Endothelial cell of umbilical vein (primary cell): ENCODE measurements around the gene HCFC1. TPM values are rescaled to one million over a fixed set of nuclear protein-coding genes. Genes with fewer than 3 reads are reported as not detected.

Source experiments
- BruUV-seq: library from RNA; stranded (reverse); fragments of 400-500 nt; replicated peaks from 2 replicates; lab custom pipeline; 2021; lab: Mats Ljungman, UMichigan
- CTCF ChIA-PET: fragments of 300-600, 350-600 bp; sonication (Branson Sonifier 250); formaldehyde crosslinking; loops from one replicate; lab custom pipeline; 2021; ENCODE audit warnings: antibody characterized with exemption, inconsistent platforms; lab: Charles Lee
- POLR2A ChIA-PET: fragments of 300-600, 350-600 bp; sonication (Branson Sonifier 250); formaldehyde crosslinking; loops from one replicate; lab custom pipeline; 2021; ENCODE audit warnings: antibody characterized with exemption, inconsistent platforms; lab: Charles Lee
- DNase-seq: peaks from one replicate; pipeline ENCODE4 v3.0.0-alpha.2; 2011; ENCODE audit warnings: low read depth, low spot score
- FAIRE-seq: peaks from 2 replicates; lab custom pipeline; 2011; peaks lifted over from hg19 to GRCh38; lab: Jason Lieb, UNC
- H2AFZ ChIP-seq: 2 replicates; pipeline ENCODE4 v1.6.0; 2012; ENCODE audit warnings: low read depth, low read length, control low read depth, inconsistent platforms
- H3K27ac ChIP-seq: 2 replicates; pipeline ENCODE4 v1.5.1; 2011; ENCODE audit warnings: low read depth, mild to moderate bottlenecking, control low read depth, low read length, moderate library complexity; ENCODE audit not compliant: insufficient read depth
- H3K27me3 ChIP-seq, 2 experiments: 2 replicates each; pipeline versions ENCODE4 v1.6.0 to v1.6.1; 2011; ENCODE audit warnings: low read length in 2 of 2, mixed read lengths in 1 of 2; ENCODE audit not compliant: control insufficient read depth in 2 of 2, insufficient read depth in 2 of 2
- H3K36me3 ChIP-seq, 2 experiments: 2 replicates in 1 of 2; 3 replicates in 1 of 2; pipeline ENCODE4 v1.5.1; 2011; ENCODE audit warnings: low read length in 2 of 2, mild to moderate bottlenecking in 1 of 2, moderate library complexity in 1 of 2; ENCODE audit not compliant: control insufficient read depth in 2 of 2, insufficient read depth in 2 of 2; ENCODE audit errors: extremely low read depth in 1 of 2
- H3K4me1 ChIP-seq: 3 replicates; pipeline ENCODE4 v1.5.1; 2011; ENCODE audit warnings: mild to moderate bottlenecking, low read length; ENCODE audit not compliant: control insufficient read depth, insufficient read depth; ENCODE audit errors: extremely low read depth
- H3K4me2 ChIP-seq: 2 replicates; pipeline ENCODE4 v1.6.1; 2011; ENCODE audit warnings: low read length, control low read depth, mixed read lengths; ENCODE audit not compliant: insufficient read depth
- H3K4me3 ChIP-seq, 3 experiments: fragments of 200-600 bp in 1 of 3; sonication (generic), shearing (Covaris generic) in 1 of 3; replicated peaks in 1 of 3; 2 replicates each; pipeline ENCODE4 v1.5.1; 2011 to 2016; ENCODE audit warnings: control low read depth in 3 of 3, low read length in 3 of 3, mild to moderate bottlenecking in 2 of 3, inconsistent platforms in 1 of 3, low read depth in 1 of 3, moderate library complexity in 1 of 3; ENCODE audit not compliant: insufficient read depth in 1 of 3
- H3K79me2 ChIP-seq: 2 replicates; pipeline ENCODE4 v1.6.0; 2012; ENCODE audit warnings: low read length, inconsistent platforms; ENCODE audit not compliant: control insufficient read depth, insufficient read depth
- H3K9ac ChIP-seq: replicated peaks from 2 replicates; pipeline ENCODE3; 2011; ENCODE audit warnings: low read length, control low read depth; ENCODE audit not compliant: insufficient read depth; ENCODE audit errors: extremely low read depth
- H3K9me1 ChIP-seq: replicated peaks from 3 replicates; pipeline ENCODE4 v1.6.0; 2011; ENCODE audit warnings: mild to moderate bottlenecking, low read length; ENCODE audit not compliant: control insufficient read depth, insufficient read depth; ENCODE audit errors: extremely low read depth
- H3K9me3 ChIP-seq: replicated peaks from 2 replicates; pipeline ENCODE4 v1.5.1; 2012; ENCODE audit warnings: low read length, inconsistent platforms; ENCODE audit not compliant: control insufficient read depth, insufficient read depth
- H4K20me1 ChIP-seq: replicated peaks from 2 replicates; pipeline ENCODE3; 2011; ENCODE audit warnings: mild to moderate bottlenecking, low read length; ENCODE audit not compliant: control insufficient read depth, insufficient read depth; ENCODE audit errors: extremely low read depth
- CTCF ChIP-seq, 2 donors: IDR thresholded peaks; 1 replicate in 1 of 2; 2 replicates in 1 of 2; pipeline ENCODE4 v1.5.1; 2011; ENCODE audit warnings: low read length in 2 of 2, mild to moderate bottlenecking in 2 of 2, moderate library complexity in 2 of 2, control low read depth in 1 of 2, inconsistent platforms in 1 of 2, low read depth in 1 of 2; ENCODE audit not compliant: insufficient read depth in 1 of 2; ENCODE audit errors: extremely low read depth in 1 of 2
- EZH2 ChIP-seq: IDR thresholded peaks from 2 replicates; pipeline ENCODE4 v1.6.1; 2012; ENCODE audit warnings: borderline replicate concordance, low read depth, mild to moderate bottlenecking, moderate library complexity, low read length, inconsistent platforms; ENCODE audit not compliant: severe bottlenecking
- FOS ChIP-seq: IDR thresholded peaks from 2 replicates; pipeline ENCODE4 v1.6.1; 2011; ENCODE audit warnings: mild to moderate bottlenecking, low read length, moderate library complexity, borderline replicate concordance; ENCODE audit not compliant: insufficient read depth
- GATA2 ChIP-seq: IDR thresholded peaks from 2 replicates; pipeline ENCODE4 v1.7.0; 2011; ENCODE audit warnings: low read depth, mild to moderate bottlenecking, moderate library complexity, mixed read lengths, low read length; ENCODE audit not compliant: insufficient read length, insufficient read depth
- JUN ChIP-seq: IDR thresholded peaks from 2 replicates; pipeline ENCODE4 v1.6.1; 2011; ENCODE audit warnings: borderline replicate concordance, low read depth; ENCODE audit not compliant: insufficient read length, insufficient read depth
- MAX ChIP-seq: IDR thresholded peaks from 2 replicates; pipeline ENCODE4 v1.6.1; 2011; ENCODE audit not compliant: insufficient read depth, insufficient read length
- MYC ChIP-seq: IDR thresholded peaks from one replicate; pipeline ENCODE4 v1.6.1; 2011; ENCODE audit warnings: mild to moderate bottlenecking, low read depth, low read length
- POLR2A ChIP-seq: IDR thresholded peaks from 2 replicates; pipeline ENCODE4 v1.6.1; 2012; ENCODE audit warnings: low read depth, mild to moderate bottlenecking, control low read depth, low read length
- POLR2AphosphoS5 ChIP-seq: IDR thresholded peaks from 2 replicates; pipeline ENCODE4 v1.6.1; 2012; ENCODE audit warnings: low read depth, mild to moderate bottlenecking, control low read depth, low read length, moderate library complexity; ENCODE audit not compliant: insufficient read depth
- dilution Hi-C: fragments of 300-500 bp; cut with MboI; formaldehyde crosslinking; loops from one replicate; pipeline ENCODE4 v1.15.0; 2019; ENCODE audit warnings: low sequenced_read_pairs; ENCODE audit not compliant: extremely low pct_ligation_motif_present
- intact Hi-C: fragments of 100-400 bp; cut with micrococcal nuclease; formaldehyde crosslinking; loops from one replicate; pipeline ENCODE4 v1.10.0; 2022
- polyA plus RNA-seq, 4 experiments: library from polyadenylated mRNA; depleted of rRNA in 3 of 4; stranded (reverse) in 3 of 4; unstranded in 1 of 4; fragments of >200 nt; gene quantifications; 2 replicates each; pipeline versions ENCODE4 v1.2.1 to v1.2.3, GENCODE V29; 2011 to 2012; ENCODE audit warnings: missing spikeins in 1 of 4
- total RNA-seq: library from RNA; stranded (reverse); gene quantifications from 2 replicates; pipeline ENCODE4 v1.2.3, GENCODE V29; 2021

Gene HCFC1
- total and polyA plus RNA-seq, 2 donors (not counting 3 experiments of a cell fraction or from before 2014, with no cell fraction given), result 15.9 to 85.9 TPM

GRCh38 chrX:153900831-153901752 lies 70.5 kb downstream of the HCFC1 start:
- no peaks in the 10 kb centered on the region for H3K4me1 ChIP-seq
- ChIA-PET CTCF (interaction anchor here (1.2 kb wide), 1 partner anchor 22 kb away, joined by 4 read pairs; no protein-coding TSS in a partner anchor), POLR2A (interaction anchor here (0.5 kb wide), 1 partner anchor 25 kb away, joined by 15 read pairs; no protein-coding TSS in a partner anchor)
- dilution Hi-C loops (no loop called here), intact Hi-C loops (no loop called here)
- no peaks in the 10 kb centered on the region for H3K9me1 ChIP-seq
- H3K9ac ChIP-seq, result no peak overlapping the region
- peaks cover 1 to 5% of the 10 kb centered on the region in 2 experiments for H3K27me3 ChIP-seq
- no peak overlapping the region for H3K4me3 ChIP-seq
- FAIRE-seq, result no peak
- TF ChIP-seq JUN (no peak), EZH2 (no peak), CTCF (IDR thresholded peaks at IDR 0.05; ENCODE audit: extremely low read depth in 1 of 2, insufficient read depth in 1 of 2, low read depth in 1 of 2, low read length in 2 of 2) (no peak), MYC (no peak), FOS (no peak), MAX (no peak), POLR2AphosphoS5 (no peak), GATA2 (no peak), POLR2A (no peak)
- no peaks in the 10 kb centered on the region for H3K9me3 ChIP-seq
- H2AFZ ChIP-seq, result no peak overlapping the region
- H4K20me1 ChIP-seq, result no peaks in the 10 kb centered on the region
- H3K4me2 ChIP-seq, result no peak overlapping the region
- no peaks in the 10 kb centered on the region for H3K79me2 ChIP-seq
- H3K27ac ChIP-seq, result no peak overlapping the region
- H3K36me3 ChIP-seq, result no peaks in the 10 kb centered on the region
- DNase-seq, result peak; percentile 2
- BruUV-seq, result no TSS peak
